CD4-positive, alpha-beta T cell treated with Interferon gamma for 1 hour (primary cell): ENCODE measurements around the gene LARP1.
"Not testable (repeated sequence)": the region's sequence is repeated elsewhere in the genome, so short reads cannot be mapped to it uniquely, and the experiment has no call there.

Source experiments
- DNase-seq: peaks from one replicate; pipeline ENCODE4 v3.0.0-alpha.2; 2020

The LARP1 gene

DNA sequence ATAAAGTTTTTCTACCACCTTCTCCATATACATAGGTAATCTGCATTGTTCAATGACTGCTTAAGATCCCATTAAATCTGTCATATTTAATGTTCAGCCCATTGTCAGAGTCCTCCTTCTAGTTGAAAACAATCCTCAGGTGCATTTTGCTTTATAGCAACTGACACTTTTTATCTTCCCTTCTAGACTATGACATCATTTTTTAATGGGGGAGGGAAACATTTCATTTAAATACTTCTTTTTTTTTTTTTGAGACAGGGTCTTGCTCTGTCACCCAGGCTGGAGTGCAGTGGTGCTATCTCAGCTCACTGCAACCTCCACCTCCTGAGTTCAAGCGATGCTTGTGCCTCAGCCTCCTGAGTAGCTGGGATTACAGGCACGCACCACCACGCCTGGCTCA lies 77.6 kb downstream of the LARP1 start:
- not testable (repeated sequence) for DNase-seq

DNA sequence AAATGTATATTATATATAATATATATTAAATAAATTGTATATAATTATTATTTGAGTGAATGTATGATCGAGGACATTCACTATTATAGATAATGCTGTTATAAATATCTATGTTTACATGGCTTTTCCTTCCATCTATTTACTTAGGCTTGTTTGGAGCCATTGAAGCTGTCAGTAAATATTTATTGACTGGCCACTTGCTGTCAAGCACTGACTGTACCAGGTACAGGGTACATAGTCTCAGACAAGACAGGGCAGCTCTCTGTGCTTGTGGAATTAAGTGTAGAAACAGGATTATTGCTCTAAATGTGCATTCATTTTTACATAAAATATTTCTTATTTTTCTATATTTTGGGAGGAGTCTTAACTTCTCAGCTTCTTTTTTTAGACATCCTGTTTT lies 78.9 kb downstream of the LARP1 start:
- no peak for DNase-seq

DNA sequence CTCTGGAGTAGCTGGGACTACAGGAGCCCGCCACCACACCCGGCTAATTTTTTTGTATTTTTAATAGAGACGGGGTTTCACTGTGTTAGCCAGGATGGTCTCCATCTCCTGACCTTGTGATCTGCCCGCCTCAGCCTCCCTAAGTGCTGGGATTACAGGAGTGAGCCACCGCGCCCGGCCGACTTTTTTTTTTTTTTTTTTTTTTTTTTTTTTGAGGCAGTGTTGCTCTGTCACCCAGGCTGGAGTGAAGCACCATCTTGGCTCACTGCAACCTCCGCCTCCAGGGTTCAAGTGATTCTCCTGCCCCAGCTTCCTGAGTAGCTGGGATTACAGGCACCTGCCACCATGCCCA lies 80.5 kb downstream of the LARP1 start:
- not testable (repeated sequence) for DNase-seq

DNA sequence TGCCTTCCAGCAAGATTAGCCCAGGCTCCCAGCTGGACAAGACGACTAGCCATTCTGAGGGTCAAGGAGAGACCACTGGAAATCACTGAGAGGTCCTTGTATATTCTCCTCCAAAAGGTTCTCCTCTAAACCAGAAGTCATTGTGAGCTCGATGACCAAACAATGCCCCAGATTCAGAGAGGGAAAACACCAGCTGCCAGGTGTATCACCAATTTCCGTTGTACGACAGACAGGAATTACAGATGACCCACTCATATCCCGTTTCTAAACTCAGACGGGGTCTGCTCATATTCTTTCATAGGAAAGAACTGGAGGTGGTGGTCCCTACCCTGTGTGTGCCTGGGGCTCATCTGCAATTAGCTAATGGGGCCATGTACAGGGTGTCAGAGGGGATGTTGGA lies 81.0 kb downstream of the LARP1 start:
- no peak for DNase-seq

DNA sequence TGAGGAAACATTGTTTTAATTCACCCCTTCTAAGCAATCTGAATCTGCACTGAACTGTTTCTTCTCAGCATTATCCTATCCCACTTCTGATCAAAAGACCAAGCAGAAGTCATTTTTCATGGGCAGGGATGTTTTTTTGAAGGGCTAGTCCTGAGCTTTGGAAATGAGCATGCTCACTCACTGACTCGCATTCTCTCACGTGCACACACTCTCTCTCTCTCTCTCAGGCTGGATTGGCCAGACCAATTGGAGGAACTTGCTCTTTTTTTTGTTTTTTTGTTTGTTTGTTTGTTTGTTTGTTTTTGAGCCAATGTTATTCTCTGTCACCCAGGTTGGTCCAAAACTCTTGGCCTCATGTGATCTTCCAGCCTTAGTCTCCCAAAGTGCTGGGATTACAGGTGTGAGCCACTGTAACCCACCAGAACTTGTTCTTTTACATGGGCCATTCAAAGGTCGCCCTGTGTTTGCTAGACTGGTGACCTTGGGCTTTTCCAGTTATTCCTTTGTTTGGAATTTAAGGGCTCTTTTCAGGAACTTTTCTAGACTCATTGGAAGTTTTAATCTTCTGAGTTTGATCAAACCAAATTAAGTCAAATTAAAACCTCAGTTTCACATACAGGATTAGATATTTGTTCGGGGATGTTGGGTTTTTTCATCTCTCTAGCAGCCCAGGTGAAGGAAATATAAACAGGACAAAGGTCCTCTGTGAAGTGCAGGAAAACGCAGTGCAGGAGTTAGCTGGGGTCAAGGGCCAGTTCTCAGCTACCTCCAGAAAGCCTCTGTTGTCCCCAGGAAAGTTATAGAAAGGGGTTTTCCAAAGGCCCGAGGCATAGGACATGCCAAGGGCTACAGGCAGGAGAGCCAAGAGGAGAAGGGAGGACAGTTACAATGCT lies 82.1 kb downstream of the LARP1 start:
- DNase-seq, result no peak

DNA sequence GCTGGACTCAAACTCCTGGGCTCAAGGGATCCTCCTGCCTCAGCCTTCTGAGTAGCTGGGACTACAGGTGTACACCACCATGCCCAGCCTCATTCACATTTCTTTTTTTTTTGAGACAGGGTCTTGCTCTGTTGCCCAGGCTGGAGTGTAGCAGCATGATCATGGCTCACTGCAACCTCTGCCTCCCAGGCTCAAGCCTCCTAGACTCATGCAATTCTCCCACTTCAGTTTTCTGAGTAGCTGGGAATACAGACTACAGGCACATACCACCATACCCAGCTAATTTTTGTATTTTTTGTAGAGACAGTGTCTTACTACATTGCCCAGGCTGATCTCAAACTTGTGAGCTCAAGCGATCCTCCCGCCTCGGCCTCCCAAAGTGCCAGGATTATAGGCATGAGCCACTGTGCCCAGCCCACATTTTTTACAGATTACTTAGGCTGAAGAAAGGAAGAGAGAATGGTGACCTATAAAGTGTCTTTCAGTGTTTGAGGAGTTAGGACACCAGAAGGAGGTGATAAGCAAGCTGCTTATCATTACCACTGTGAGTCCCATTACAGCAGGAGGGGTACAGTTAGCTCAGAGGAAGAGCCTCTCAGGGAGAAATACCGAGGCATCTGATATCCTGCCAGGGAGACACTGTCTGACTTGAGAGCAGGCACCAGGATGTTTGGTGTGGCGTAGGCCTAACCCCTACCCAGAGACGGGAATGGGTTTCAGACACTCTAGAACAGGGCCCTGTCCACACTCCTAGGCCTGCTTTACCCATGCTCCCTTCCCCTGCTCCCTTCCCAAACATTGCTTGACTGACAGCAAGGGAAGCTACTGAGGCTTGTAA lies 85.5 kb downstream of the LARP1 start:
- DNase-seq, result no peak

DNA sequence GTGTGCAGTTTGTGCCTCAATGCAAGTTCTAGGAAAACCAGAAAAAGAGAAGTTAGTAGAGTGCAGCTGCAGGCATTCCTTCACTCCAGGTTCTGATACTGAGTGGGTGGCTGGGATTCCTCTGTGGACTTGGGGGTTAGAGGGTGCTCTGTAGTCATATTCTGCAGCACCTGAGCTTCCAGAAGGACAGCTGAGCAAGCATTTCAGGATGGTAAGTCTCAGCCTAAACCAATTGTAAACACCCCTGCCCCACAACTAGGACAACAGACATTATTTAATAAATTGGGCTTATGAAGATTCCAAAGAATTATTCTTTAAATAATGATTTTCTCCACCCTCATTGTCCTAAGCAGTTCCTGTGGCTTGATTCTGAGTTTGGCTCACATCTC lies 86.1 kb downstream of the LARP1 start:
- DNase-seq, result no peak

DNA sequence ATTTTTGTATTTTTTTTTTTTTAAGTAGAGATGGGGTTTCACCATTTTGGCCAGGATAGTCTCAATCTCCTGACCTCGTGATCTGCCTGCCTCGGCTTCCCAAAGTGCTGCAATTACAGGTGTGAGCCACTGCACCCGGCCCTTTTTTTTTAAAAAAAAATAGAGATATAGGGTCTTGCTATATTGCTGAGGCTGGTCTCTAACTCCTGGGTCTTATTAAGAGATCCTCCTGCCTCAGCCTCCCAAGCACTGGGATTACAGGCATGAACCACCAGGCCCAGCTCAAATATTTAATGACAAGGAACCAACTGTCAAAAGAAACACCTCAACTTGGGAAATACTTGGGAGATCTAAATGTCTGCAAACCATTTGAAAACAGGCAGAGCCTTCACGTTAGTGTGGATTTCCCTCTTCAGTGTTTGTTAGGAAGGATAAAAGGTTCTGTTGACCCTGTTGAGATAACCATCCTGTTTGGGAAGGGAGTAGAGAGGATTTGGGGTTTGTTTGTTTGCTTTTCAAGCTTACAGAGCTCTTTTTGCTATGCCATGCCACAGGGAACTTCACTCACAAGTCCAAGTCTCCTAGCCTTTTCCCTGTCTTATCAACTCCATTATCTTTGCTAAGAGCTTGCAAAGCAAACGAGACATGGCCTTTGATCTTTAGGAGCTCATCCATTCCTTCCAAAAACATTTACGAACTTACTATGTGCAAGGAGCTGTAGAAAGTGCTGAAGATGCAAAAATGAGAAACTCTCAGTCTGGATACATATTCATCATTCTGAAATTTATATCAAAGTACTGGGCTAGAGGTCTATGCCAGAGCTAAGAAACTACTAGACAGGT lies 87.7 kb downstream of the LARP1 start:
- DNase-seq, result no peak

DNA sequence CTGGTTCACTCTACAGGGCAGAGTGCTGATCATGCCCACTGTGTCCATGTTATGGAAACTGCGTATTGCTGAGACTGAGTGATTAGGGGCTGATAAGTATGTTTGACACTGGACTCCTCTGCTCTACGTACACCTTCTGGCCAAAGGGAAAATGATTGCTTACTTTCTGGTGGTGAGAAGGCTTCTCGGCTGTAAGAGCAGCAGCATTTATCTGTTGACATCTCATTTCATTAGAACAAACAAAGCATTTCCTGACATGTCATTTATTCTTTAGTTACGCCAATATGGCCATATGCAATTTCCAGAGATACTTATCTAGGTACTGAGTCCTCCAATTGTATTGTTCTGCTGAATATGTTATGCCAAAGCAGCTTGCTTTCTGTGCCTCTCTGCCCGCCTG lies 89.6 kb downstream of the LARP1 start:
- DNase-seq, result no peak

DNA sequence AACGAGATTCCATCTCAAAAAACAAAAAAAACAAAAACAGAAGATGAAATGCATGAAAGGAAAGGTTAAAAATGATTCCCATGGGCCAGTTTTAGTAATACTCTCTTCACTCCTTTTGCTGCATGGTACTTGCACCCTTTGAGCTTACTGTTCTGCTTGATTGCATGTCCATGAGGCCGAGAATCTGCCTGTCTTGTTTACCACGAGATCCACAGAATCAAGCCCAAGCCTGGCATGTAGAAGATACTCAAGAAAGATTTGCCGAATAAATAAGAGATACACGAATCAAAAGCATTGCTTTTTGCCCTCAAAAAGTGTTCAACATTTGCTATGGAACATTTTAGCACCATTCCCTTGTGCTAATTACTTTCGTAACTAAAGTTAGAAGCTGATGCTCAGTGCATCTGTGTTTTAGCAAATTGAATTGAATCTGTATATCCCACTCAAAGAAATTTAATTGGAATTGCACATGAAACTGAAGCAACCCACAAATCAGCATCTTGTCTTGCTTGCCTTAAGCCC lies 94.1 kb downstream of the LARP1 start:
- no peak for DNase-seq

DNA sequence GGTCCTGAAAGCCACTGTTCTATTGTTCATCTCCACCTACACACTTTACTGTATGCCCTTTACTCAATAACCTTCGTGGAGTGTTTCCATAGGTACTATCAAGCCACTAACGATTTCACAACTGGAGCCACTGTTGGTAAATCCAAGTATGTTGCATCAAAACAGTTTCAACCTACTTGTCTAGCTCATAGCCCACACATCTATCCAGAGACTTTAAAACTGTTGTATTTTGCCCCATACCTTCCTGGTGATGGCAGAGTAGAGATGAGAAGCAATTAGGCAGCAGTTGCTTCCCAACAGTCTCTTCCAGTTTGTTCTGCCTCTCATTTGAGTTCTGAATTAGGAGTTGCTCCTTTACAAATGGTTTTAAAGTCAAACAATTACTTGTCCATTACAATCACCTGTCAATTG lies 94.6 kb downstream of the LARP1 start:
- DNase-seq, result no peak

DNA sequence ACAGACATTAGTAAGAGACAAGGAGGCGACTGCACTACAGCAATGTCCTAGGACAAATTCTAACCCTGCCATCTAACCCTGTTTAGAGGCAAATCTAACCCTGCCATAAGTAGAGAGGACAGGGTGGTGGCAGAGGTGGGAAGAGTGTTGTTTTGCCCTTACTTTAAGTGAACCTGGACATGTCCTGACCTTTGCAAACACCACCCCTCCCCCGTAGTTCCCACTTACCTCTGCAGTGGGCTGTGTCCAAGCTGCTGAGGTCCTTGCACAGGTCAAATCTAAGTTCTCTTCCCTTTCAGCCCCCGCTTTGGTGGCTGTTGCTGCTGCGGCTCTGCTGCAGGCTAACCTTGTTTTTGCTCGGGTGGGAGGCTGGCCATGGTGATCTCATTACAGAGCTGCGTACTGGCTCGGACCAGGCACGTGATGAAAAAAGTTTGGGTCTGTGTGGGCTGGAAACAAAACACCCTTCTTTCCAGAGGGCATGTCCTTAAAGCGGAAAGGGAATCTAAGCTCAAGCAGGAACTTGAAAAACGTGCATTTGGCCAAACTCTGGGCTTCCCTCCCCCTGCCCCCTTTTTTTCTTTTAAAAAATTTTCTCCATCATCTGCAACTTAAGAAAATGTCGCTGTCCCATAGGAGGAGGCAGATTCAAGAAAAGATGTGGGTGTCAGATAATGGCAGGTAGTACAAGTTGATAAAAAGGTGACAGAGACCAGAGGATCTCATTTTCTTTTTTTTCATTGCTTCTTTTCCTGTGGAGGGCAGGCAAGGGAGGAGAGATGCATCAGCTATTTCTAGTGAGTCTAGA lies 95.3 kb downstream of the LARP1 start, which contains the start of gene FAXDC2:
TSS of gene FAXDC2 (minus strand) at position 349 of the 808 bp plus-strand sequence. CDS start 12,425 bp downstream, outside the sequence.
- no peak for DNase-seq

DNA sequence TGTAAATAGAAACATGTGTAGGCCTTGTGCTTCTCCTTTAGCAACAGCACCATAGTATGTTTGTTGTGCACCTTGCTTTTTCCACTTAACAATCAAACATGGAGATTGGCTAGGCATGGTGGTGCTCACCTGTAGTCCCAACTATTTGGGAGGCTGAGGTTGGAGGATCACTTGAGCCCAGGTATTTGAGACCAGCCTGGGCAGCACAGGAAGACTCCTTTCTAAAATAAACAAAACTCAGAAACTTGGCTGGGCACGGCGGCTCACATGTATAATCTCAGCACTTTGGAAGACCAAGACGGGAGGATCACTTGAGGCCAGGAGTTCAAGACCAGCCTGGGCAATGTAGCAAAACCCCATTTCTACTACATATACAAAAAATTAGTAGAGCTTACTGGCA lies 96.2 kb downstream of the LARP1 start:
- no peak for DNase-seq

DNA sequence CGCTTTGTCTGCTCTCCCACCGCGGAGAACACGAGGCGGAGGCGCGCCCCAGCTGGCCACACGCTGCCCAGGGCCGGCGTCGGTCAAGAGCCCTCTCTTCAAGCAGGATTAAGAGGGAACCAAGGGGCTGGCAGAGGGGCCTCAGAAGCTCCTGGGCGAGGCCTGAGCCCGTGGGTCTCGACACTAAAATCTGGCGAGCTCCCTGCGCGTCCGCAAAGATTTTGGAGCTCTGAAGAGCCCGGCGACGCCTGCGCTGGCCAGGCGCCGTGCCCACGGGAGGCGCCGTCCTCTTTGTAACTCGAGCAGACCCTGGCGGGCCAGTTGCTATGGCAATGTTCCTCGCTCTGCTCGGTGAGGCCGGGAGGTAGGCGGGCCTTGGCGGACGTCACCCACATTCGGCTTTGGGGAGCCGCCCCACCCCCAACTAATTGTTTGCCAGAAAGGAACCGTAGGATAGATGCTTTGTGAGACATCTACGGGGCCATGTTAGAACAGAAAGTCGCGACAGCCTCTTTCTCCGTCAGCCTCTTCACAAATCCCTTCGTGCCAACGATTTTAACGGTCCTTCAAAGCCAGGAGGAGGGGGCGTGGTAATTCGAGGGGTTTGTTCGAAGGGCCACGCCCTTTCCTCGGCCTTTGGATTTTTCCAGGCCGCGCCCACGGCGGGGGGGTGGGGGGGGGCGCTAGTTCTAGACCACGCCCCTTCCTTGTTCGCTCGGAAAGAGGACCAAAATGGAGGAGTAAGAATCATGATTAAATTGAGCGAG lies 102.5 kb downstream of the LARP1 start:
- DNase-seq, result peak; percentile 94

DNA sequence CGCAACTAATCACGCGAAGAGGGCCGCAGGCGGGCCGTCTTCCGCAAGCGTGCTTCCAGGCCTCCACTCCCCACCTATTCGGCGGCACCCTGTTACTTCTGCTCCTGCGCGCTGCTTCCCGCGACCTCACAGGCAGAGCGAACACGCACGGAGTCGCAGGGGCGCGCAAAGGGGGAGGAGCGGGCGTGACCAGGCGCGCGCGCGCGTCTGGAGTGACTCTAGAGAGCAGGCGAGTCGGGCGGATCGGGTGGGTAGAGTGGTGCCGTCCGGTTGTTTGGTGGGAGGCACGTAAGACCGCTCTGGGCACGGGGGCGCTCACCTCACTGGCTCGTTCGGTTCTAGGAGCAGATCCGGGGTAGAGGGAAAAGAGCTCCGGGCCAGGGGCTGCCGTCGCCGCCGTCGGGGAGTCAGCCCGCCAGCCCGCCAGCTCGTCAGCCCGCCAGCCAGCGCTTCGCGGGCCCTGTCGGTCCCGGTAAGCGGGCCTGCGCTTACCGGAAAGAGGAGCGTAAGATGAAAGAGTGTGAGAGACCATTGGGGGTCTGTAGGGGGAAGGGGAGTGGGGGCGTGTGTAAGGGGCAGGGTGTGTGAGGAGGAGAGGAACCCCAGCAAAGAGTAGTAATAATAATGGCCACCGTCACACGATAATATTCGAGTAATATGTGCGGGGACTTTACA lies 103.3 kb downstream of the LARP1 start, which contains the start of gene CNOT8:
TSS of gene CNOT8 (plus strand) at position 331 of the 675 bp plus-strand sequence. CDS start 4,652 bp downstream, outside the sequence.
- DNase-seq, result peak; percentile 97

DNA sequence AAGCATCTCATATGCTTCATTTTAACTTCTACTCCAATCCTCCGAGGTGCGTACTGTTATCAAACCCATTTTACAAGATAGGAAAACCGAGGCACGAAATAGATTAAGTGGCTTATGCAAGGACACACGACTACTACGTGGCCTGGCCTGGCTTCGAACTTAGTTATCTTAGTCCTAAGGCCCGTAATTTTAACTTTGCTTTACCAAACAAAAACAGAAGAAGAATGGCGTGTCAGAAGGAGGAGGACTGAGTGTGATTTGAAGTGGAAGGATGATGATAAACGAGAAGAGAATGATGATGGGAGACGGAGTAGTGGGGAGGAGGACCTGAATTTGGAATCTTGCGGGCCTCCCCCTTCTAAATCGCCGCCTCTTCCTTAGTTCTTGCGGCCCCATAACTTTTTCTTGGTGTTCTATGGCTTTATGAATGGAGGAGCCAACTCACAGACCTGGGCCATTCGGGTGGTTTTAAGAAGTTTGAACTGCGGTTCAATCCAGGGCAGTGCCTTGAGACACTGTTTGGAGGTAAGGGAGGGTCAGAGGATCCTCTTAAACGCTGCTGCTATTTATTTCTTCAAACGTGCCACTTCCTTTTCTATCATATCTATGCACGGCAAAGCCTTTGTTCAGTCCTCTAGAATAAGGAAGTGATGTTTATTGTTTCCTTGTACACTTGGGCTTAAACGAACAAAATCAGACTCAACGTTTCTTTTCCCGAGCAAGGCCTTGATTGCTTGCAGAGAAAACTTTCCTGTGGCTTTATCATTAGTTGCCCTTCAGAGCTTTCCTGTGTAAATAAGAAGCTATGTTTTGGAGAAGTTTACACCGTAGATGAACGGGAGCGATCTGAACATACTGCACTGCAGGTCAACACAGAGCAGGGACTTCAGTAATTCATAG lies 104.0 kb downstream of the LARP1 start:
- DNase-seq, result no peak

DNA sequence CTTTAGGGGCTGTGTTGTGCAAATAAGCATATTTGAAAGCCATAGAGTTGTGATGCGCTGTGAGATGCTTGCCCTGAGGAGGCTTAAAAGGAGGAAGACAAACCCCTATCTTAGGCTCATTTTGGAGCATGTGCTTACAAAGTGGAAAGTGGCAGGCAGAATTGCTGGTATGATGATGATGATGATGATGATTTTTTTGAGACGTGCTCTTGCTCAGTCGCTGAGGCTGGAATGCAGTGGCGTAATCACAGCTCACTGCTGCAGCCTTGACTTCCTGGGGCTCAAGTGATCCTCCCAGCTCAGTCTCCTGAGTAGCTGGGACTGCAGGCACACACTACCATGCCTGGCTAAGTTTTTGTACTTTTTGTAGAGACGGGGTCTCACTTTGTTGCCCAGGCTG lies 104.9 kb downstream of the LARP1 start:
- no peak for DNase-seq

DNA sequence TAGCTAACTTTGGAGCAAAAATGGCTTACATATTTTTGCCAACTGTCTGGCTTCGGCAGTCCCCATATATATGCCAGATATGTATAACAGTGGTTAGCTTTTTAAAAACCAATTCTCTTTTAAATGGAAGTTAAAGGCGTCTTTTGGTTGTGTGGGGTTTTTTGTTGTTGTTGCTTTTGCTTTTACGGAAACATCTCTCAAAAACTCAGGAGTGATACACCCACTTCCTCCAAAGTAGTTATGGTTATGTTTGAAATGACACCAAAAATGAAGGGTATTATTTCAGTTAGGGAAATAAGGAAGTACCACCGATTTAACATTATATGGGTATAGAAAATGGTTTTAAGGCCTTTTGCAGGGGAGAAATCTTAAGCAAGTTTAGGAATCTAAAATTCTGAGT lies 105.6 kb downstream of the LARP1 start:
- no peak for DNase-seq

DNA sequence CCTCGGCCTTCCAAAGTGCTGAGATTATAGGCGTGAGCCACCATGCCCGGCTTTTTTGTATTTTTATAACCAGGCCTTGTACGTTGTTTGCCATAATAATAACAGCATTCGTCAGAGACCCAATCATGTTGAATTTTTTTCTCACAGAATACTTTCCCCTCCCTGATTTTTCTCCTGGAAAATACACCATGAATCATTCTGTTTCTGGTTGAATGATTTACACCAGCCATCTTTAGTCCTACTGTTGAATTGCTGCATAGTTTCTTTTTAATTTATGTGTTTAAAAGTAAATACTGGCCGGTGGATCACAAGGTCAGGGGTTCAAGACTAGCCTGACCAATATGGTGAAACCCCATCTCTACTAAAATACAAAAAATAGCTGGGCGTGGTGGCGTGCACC lies 106.8 kb downstream of the LARP1 start:
- DNase-seq, result no peak
